HCT116 (cell line): ENCODE data around the gene TBL1X. TPM values are rescaled to one million over a fixed set of nuclear protein-coding genes. Genes with fewer than 3 reads are reported as not detected.

ENCODE experiments used
- ATAC-seq: fragments of 200-7000 bp; cut with Tn5 transposase; 2 replicates; pipeline ENCODE4 v1.9.1; 2020; ENCODE audit warnings: mild to moderate bottlenecking, moderate library complexity
- BruUV-seq: library from RNA; stranded (reverse); fragments of 400-500 nt; replicated peaks from 2 replicates; lab custom pipeline; 2021; lab: Mats Ljungman, UMichigan
- CTCF ChIA-PET: fragments of 300-600 bp; sonication (Branson Sonifier 250); formaldehyde crosslinking; loops from one replicate; lab custom pipeline; 2021; ENCODE audit warnings: antibody characterized with exemption; lab: Charles Lee
- POLR2A ChIA-PET: fragments of 300-600, 350-600 bp; sonication (Branson Sonifier 250); formaldehyde crosslinking; loops from one replicate; lab custom pipeline; 2021; ENCODE audit warnings: antibody characterized with exemption; lab: Charles Lee
- RAD21 ChIA-PET, 2 experiments: fragments of 300-600 bp; sonication (Branson Sonifier 250); formaldehyde crosslinking; loops; one replicate each; lab custom pipeline; 2023; ENCODE audit warnings: low total read pairs in 2 of 2; ENCODE audit not compliant: uncharacterized antibody in 2 of 2, unreplicated experiment in 2 of 2, low non-redundant PET in 1 of 2; lab: Charles Lee
- DNase-seq: peaks from one replicate; pipeline ENCODE4 v3.0.0-alpha.2; 2010; ENCODE audit warnings: low read depth, low spot score
- H2AFZ ChIP-seq: fragments of 200-600 bp; shearing (Covaris generic), sonication (generic); 2 replicates; pipeline ENCODE4 v1.6.1; 2017; ENCODE audit warnings: low read depth, mixed run types, mixed read lengths, antibody characterized with exemption, low read length; ENCODE audit not compliant: poor library complexity, severe bottlenecking
- H3K27ac ChIP-seq: 2 replicates; pipeline ENCODE4 v1.5.1; 2012; ENCODE audit warnings: low read depth, low read length
- H3K27me3 ChIP-seq: fragments of 200-600 bp; sonication (generic); 2 replicates; pipeline ENCODE4 v1.6.1; 2016; ENCODE audit warnings: mixed run types, low read length, mixed read lengths; ENCODE audit not compliant: insufficient read depth
- H3K36me3 ChIP-seq, 2 experiments: fragments of 200-500 bp in 1 of 2; fragments of 200-600 bp in 1 of 2; sonication (Bioruptor generic) in 1 of 2; sonication (generic) in 1 of 2; 2 replicates each; pipeline versions ENCODE4 v1.5.1 to v1.6.1; 2014 to 2016; ENCODE audit warnings: low read length in 2 of 2, inconsistent platforms in 1 of 2, mixed read lengths in 1 of 2, mixed run types in 1 of 2; ENCODE audit not compliant: insufficient read depth in 2 of 2, control insufficient read depth in 1 of 2
- H3K4me1 ChIP-seq, 2 experiments: fragments of 200-600 bp in 1 of 2; sonication (generic) in 1 of 2; 2 replicates each; pipeline versions ENCODE4 v1.5.1 to v1.6.1; 2012 to 2017; ENCODE audit warnings: low read length in 2 of 2, inconsistent platforms in 1 of 2, mild to moderate bottlenecking in 1 of 2, mixed read lengths in 1 of 2, mixed run types in 1 of 2, moderate library complexity in 1 of 2; ENCODE audit not compliant: insufficient read depth in 2 of 2, control insufficient read depth in 1 of 2
- H3K4me2 ChIP-seq: fragments of 200-600 bp; sonication (generic); 2 replicates; pipeline ENCODE4 v1.6.1; 2017; ENCODE audit warnings: mixed run types, low read length, mixed read lengths
- H3K4me3 ChIP-seq, 2 experiments: fragments of 200-600 bp in 1 of 2; sonication (generic) in 1 of 2; replicated peaks in 1 of 2; 2 replicates each; pipeline ENCODE4 v1.5.1; 2011 to 2016; ENCODE audit warnings: low read length in 2 of 2, control low read depth in 1 of 2, low read depth in 1 of 2, mild to moderate bottlenecking in 1 of 2, mixed read lengths in 1 of 2, mixed run types in 1 of 2
- H3K79me2 ChIP-seq: fragments of 200-600 bp; sonication (generic); 2 replicates; pipeline ENCODE4 v1.6.1; 2017; ENCODE audit warnings: mild to moderate bottlenecking, mixed run types, low read length, moderate library complexity, mixed read lengths; ENCODE audit not compliant: insufficient read depth
- H3K9ac ChIP-seq: fragments of 200-600 bp; sonication (generic); 2 replicates; pipeline ENCODE4 v1.6.1; 2016; ENCODE audit warnings: low read length, mixed read lengths
- H3K9me2 ChIP-seq: fragments of 200-600 bp; sonication (generic), shearing (Covaris generic); 2 replicates; pipeline ENCODE4 v1.6.1; 2017; ENCODE audit warnings: mixed run types, mild to moderate bottlenecking, moderate library complexity; ENCODE audit not compliant: insufficient read depth
- H3K9me3 ChIP-seq, 2 experiments: fragments of 200-500 bp in 1 of 2; fragments of 200-600 bp in 1 of 2; sonication (Bioruptor generic) in 1 of 2; sonication (generic) in 1 of 2; 2 replicates each; pipeline ENCODE4 v1.6.1; 2014 to 2017; ENCODE audit warnings: low read length in 2 of 2, mixed read lengths in 2 of 2, inconsistent platforms in 1 of 2, low read depth in 1 of 2, mild to moderate bottlenecking in 1 of 2, mixed run types in 1 of 2, moderate library complexity in 1 of 2; ENCODE audit not compliant: control insufficient read depth in 1 of 2, insufficient read depth in 1 of 2
- H4K20me1 ChIP-seq: fragments of 200-600 bp; sonication (generic), shearing (Covaris generic); 2 replicates; pipeline ENCODE4 v1.6.1; 2017; ENCODE audit warnings: mixed run types, mild to moderate bottlenecking, moderate library complexity; ENCODE audit not compliant: insufficient read depth
- EGR1 ChIP-seq: IDR thresholded peaks from 2 replicates; pipeline ENCODE4 v1.6.1; 2012; ENCODE audit warnings: low read depth
- ELF1 ChIP-seq: IDR thresholded peaks from 2 replicates; pipeline ENCODE4 v1.6.1; 2012; ENCODE audit warnings: low read depth, borderline replicate concordance
- EZH2 ChIP-seq: fragments of 200-600 bp; sonication (generic); IDR thresholded peaks from 2 replicates; pipeline ENCODE4 v1.6.1; 2017; ENCODE audit warnings: antibody characterized with exemption, mixed run types
- FOSL1 ChIP-seq: IDR thresholded peaks from 2 replicates; pipeline ENCODE4 v1.6.1; 2012; ENCODE audit warnings: low read depth
- RAD21 ChIP-seq: IDR thresholded peaks from 2 replicates; pipeline ENCODE4 v1.6.1; 2012; ENCODE audit warnings: low read depth, mild to moderate bottlenecking
- SIN3A ChIP-seq: IDR thresholded peaks from 2 replicates; pipeline ENCODE4 v1.6.1; 2012; ENCODE audit warnings: low read depth
- SRF ChIP-seq: IDR thresholded peaks from 2 replicates; pipeline ENCODE4 v1.6.1; 2012; ENCODE audit warnings: low read depth
- ZNF274 ChIP-seq: fragments of 200-500 bp; sonication (Bioruptor generic); IDR thresholded peaks from 2 replicates; pipeline ENCODE4 v1.6.1; 2014; ENCODE audit warnings: mild to moderate bottlenecking, low read depth, low read length, inconsistent platforms
- intact Hi-C: fragments of 100-400 bp; cut with micrococcal nuclease; formaldehyde crosslinking; loops from 2 replicates; pipeline ENCODE4 v1.10.0; 2022
- total RNA-seq: library from RNA; stranded (reverse); gene quantifications from one replicate; pipeline ENCODE4 v1.2.1, GENCODE V29; 2021; ENCODE audit not compliant: unreplicated experiment
- TF ChIP-seq, protein P1 (sequence below): IDR thresholded peaks from 2 replicates; pipeline ENCODE4 v1.6.1; 2012
- TF ChIP-seq, protein P2 (sequence below): IDR thresholded peaks from 2 replicates; pipeline ENCODE4 v1.6.1; 2012
- TF ChIP-seq, protein P3 (sequence below): IDR thresholded peaks from 2 replicates; pipeline ENCODE4 v1.6.1; 2012; ENCODE audit warnings: low read depth

Gene TBL1X
- total RNA-seq, 1 experiment from 2014 or later: 37.8 TPM

DNA sequence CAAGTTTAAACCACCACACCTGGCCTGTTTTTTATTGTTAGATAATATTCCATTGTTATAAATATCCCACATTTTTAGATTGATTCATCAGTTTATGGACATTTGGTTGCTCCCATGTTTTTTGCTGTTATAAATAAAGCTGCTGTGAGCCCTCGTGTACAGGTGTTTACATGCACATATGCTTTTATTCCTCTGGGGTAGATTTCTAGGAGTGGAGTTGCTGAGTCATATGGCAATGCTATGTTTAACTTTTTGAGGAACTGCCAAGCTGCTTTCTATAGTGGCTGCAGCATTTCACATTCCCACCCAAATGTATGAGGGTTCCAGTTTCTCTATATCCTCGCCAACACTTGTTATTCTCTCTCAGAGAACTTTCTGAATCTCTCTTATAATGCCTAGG, 90.5 kb downstream of the TBL1X start:
- ChIA-PET CTCF (no interaction called here), RAD21 (no interaction called here), POLR2A (no interaction called here)
- intact Hi-C loops: no loop called here
- no TSS peak for BruUV-seq
- no peak overlapping the region for H3K4me2 ChIP-seq
- 0 out of 2 replicates have a peak, but pooled peaks cover 3% of the 10 kb centered on the region for H3K79me2 ChIP-seq
- no peak for DNase-seq
- H4K20me1 ChIP-seq: no peaks in the 10 kb centered on the region
- H3K36me3 ChIP-seq: no peaks in the 10 kb centered on the region
- no peak overlapping the region for H2AFZ ChIP-seq
- H3K27ac ChIP-seq: no peak overlapping the region
- no peaks in the 10 kb centered on the region for H3K9me2 ChIP-seq
- no peak overlapping the region for H3K4me3 ChIP-seq
- no peaks in the 10 kb centered on the region for H3K27me3 ChIP-seq
- H3K9ac ChIP-seq: no peak overlapping the region
- no peak for ATAC-seq
- TF ChIP-seq, protein P1, sequence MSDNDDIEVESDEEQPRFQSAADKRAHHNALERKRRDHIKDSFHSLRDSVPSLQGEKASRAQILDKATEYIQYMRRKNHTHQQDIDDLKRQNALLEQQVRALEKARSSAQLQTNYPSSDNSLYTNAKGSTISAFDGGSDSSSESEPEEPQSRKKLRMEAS: no peak
- TF ChIP-seq EGR1 (no peak), EZH2 (no peak), FOSL1 (no peak), ELF1 (no peak), SIN3A (no peak), ZNF274 (no peak), SRF (no peak), RAD21 (no peak)
- TF ChIP-seq, protein P2, sequence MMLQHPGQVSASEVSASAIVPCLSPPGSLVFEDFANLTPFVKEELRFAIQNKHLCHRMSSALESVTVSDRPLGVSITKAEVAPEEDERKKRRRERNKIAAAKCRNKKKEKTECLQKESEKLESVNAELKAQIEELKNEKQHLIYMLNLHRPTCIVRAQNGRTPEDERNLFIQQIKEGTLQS: no peak
- TF ChIP-seq, protein P3, sequence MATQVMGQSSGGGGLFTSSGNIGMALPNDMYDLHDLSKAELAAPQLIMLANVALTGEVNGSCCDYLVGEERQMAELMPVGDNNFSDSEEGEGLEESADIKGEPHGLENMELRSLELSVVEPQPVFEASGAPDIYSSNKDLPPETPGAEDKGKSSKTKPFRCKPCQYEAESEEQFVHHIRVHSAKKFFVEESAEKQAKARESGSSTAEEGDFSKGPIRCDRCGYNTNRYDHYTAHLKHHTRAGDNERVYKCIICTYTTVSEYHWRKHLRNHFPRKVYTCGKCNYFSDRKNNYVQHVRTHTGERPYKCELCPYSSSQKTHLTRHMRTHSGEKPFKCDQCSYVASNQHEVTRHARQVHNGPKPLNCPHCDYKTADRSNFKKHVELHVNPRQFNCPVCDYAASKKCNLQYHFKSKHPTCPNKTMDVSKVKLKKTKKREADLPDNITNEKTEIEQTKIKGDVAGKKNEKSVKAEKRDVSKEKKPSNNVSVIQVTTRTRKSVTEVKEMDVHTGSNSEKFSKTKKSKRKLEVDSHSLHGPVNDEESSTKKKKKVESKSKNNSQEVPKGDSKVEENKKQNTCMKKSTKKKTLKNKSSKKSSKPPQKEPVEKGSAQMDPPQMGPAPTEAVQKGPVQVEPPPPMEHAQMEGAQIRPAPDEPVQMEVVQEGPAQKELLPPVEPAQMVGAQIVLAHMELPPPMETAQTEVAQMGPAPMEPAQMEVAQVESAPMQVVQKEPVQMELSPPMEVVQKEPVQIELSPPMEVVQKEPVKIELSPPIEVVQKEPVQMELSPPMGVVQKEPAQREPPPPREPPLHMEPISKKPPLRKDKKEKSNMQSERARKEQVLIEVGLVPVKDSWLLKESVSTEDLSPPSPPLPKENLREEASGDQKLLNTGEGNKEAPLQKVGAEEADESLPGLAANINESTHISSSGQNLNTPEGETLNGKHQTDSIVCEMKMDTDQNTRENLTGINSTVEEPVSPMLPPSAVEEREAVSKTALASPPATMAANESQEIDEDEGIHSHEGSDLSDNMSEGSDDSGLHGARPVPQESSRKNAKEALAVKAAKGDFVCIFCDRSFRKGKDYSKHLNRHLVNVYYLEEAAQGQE: no peak
- H3K9me3 ChIP-seq: no peaks in the 10 kb centered on the region
- no peaks in the 10 kb centered on the region for H3K4me1 ChIP-seq
